Dermis lymphatic vessel endothelial cell (primary cell): ENCODE data around the gene TMEM145. TPM values are rescaled to one million over a fixed set of nuclear protein-coding genes. Genes with fewer than 3 reads are reported as not detected.

ENCODE experiments used
- total RNA-seq: library from RNA; depleted of rRNA; stranded (reverse); fragments of >200 nt; gene quantifications from 2 replicates; pipeline ENCODE4 v1.2.1, GENCODE V29; 2014

Gene TMEM145
- 0.43 TPM in 1 of 2 replicates, not detected in the other for total RNA-seq

GRCh38 chr19:42313096-42313839 is at the start of gene TMEM145:
TSS of gene TMEM145 (plus strand) at chr19:42313309. CDS start at chr19:42313377, 68 bp downstream.

GRCh38 chr19:42268704-42269477 is 44.2 kb upstream of the TMEM145 start, which contains the start of gene CIC:
TSS of gene CIC (plus strand) at chr19:42269252. CDS start at chr19:42271784, 2,532 bp downstream.

GRCh38 chr19:42301646-42302203 is 11.4 kb upstream of the TMEM145 start, which contains the start of gene PRR19:
TSS of gene PRR19 (plus strand) at chr19:42302132. CDS start at chr19:42309585, 7,453 bp downstream.

GRCh38 chr19:42325308-42325895 is 12.3 kb downstream of the TMEM145 start, which contains the start of gene MEGF8:
TSS of gene MEGF8 (plus strand) at chr19:42325635. CDS start at chr19:42326244, 609 bp downstream.

Other genes starting within 250 kb of the TMEM145 start
- gene GRIK5, start 243.1 kb upstream of the TMEM145 start, total RNA-seq: not detected in 2 replicates
- 8.2 and 9.7 TPM in 2 replicates for gene ZNF574, start 237.1 kb upstream of the TMEM145 start, total RNA-seq
- 0.09 and 0.11 TPM in 2 replicates for gene POU2F2, start 180.9 kb upstream of the TMEM145 start, total RNA-seq
- gene DEDD2, start 95.6 kb upstream of the TMEM145 start, total RNA-seq: 20.6 and 22.2 TPM in 2 replicates
- gene ZNF526, start 93.0 kb upstream of the TMEM145 start, total RNA-seq: 5.3 and 5.6 TPM in 2 replicates
- 9.6 and 10.2 TPM in 2 replicates for gene GSK3A, start 70.7 kb upstream of the TMEM145 start, total RNA-seq
- 25.5 and 27.0 TPM in 2 replicates for gene ERF, start 58.2 kb upstream of the TMEM145 start, total RNA-seq
- gene CIC, start 44.1 kb upstream of the TMEM145 start, total RNA-seq: 9.2 and 9.4 TPM in 2 replicates
- 0.22 and 0.26 TPM in 2 replicates for gene PRR19, start 11.2 kb upstream of the TMEM145 start, total RNA-seq
- 29.3 and 35.1 TPM in 2 replicates for gene PAFAH1B3, start 10.7 kb upstream of the TMEM145 start, total RNA-seq
- gene MEGF8, start 12.3 kb downstream of the TMEM145 start, total RNA-seq: 17.8 and 18.7 TPM in 2 replicates
- gene CNFN, start 77.0 kb downstream of the TMEM145 start, total RNA-seq: not detected in 2 replicates
- 3.6 and 7.2 TPM in 2 replicates for gene LIPE, start 114.1 kb downstream of the TMEM145 start, total RNA-seq
- not detected in 2 replicates for gene CXCL17, start 129.6 kb downstream of the TMEM145 start, total RNA-seq
- 18.0 and 28.1 TPM in 2 replicates for gene CEACAM1, start 215.2 kb downstream of the TMEM145 start, total RNA-seq